Pancreas (tissue), 10 donors: ENCODE measurements around the gene SLC36A3. TPM values are rescaled to one million over a fixed set of nuclear protein-coding genes. Genes with fewer than 3 reads are reported as not detected.

Source experiments
- ATAC-seq, 4 donors: fragments of 200-7000 bp; cut with Tn5 transposase; one replicate each; pipeline versions ENCODE4 v1.8.0 to v1.9.1; 2020; ENCODE audit warnings: mild to moderate bottlenecking in 4 of 4, moderate library complexity in 4 of 4
- DNase-seq, 6 donors: peaks; one replicate each; pipeline ENCODE4 v3.0.0-alpha.2; 2020
- FAIRE-seq: peaks from 2 replicates; lab custom pipeline; 2012; peaks lifted over from hg19 to GRCh38; lab: Jason Lieb, UNC
- H3K27ac ChIP-seq, 4 donors: fragments of 200-600 bp; sonication (generic); 1 replicate in 3 of 4; 2 replicates in 1 of 4; pipeline versions ENCODE4 v1.5.0 to v1.8.0; 2020
- H3K27me3 ChIP-seq, 4 donors: fragments of 200-600 bp; one replicate each; pipeline ENCODE4 v1.8.0; 2021
- H3K36me3 ChIP-seq, 3 donors: fragments of 200-600 bp; sonication (generic) in 1 of 3; one replicate each; pipeline versions ENCODE4 v1.5.0 to v1.8.0; 2020 to 2021
- H3K4me1 ChIP-seq, 3 donors: fragments of 200-600 bp; one replicate each; pipeline ENCODE4 v1.8.0; 2021
- H3K4me3 ChIP-seq, 4 donors: fragments of 200-600 bp; sonication (generic) in 2 of 4; one replicate each; pipeline versions ENCODE4 v1.5.0 to v1.8.0; 2020 to 2021
- H3K9me3 ChIP-seq, 4 donors: fragments of 200-600 bp; one replicate each; pipeline ENCODE4 v1.8.0; 2021
- WGBS, 2 donors: extraction: QIAGEN DNeasy Blood & Tissue Kit; methylation state at CpG; one replicate each; pipeline ENCODE4 v1.1.7; 2013; 5-methylcytosine and 5-hydroxymethylcytosine counted together
- intact Hi-C, 3 donors: fragments of 100-400 bp; cut with DNase I; formaldehyde crosslinking; loops; one replicate each; pipeline versions ENCODE4 v1.11.1 to v1.14.2; 2022
- polyA plus RNA-seq, 2 donors: library from polyadenylated mRNA; stranded (reverse); fragments of 200-250 nt; gene quantifications; one replicate each; pipeline ENCODE4 v1.2.3, GENCODE V29; 2013
- total RNA-seq, 6 donors: library from RNA; stranded (reverse); fragmentation: NEBNext Ultra II Directional in 4 of 6; extraction: Animal tissue kit (Norgen Biotek cat#: 25700) in 4 of 6; gene quantifications; one replicate each; pipeline versions ENCODE4 v1.2.1 to v1.2.4, GENCODE V29; 2021 to 2023
- TF ChIP-seq, protein P1 (sequence below), 4 donors: fragments of 200-600 bp; sonication (generic) in 3 of 4; IDR thresholded peaks; one replicate each; pipeline versions ENCODE4 v1.5.0 to v1.8.0; 2021; ENCODE audit warnings: antibody characterized with exemption in 4 of 4
- donor health status: healthy with polysubstance abuse.
- donor health status: DM: no; HTN: no; CAD: no; lungs with moderate emphysema.
- donor health status: DM: no; HTN: no; CAD: no.
- donor health status: control.
- donor health status: control.
- donor health status: Bipolar disorder and iron deficiency.
- donor health status: DM: yes; HTN: yes; CAD: no.
- donor health status: DM: no; HTN: no; CAD: no.
- donor health status: DM: no; HTN: no; CAD: no.
- donor health status: DM: yes; HTN: yes; CAD: no.

The SLC36A3 gene
- total and polyA plus RNA-seq, 8 donors = not detected

DNA sequence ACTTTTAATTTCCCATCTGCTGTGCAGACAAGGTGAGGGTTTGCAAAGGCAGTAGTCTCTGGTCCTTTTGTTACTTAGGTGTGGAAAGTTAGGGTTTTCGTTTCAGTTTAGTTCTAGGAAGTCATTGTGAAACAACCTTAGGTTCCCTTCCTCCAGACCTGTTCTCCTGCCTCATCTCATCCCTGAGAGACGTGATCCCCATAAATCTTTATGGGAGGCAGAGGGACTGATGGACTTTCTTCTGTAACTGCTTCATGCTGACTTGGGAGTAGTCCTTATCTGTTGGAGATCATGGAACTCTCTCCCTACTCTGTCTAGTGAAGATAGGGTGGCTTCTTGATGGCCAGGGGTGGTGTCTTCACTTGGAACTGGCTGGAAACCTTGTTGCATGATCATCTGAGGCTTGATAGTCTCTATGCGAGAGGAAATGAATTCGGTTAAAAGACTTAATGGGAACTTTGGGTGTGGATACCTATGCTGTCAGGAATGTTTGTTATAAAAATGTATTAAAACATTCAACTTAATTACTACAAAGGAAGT, 57.8 kb downstream of the SLC36A3 start:
- TF ChIP-seq, protein P1, sequence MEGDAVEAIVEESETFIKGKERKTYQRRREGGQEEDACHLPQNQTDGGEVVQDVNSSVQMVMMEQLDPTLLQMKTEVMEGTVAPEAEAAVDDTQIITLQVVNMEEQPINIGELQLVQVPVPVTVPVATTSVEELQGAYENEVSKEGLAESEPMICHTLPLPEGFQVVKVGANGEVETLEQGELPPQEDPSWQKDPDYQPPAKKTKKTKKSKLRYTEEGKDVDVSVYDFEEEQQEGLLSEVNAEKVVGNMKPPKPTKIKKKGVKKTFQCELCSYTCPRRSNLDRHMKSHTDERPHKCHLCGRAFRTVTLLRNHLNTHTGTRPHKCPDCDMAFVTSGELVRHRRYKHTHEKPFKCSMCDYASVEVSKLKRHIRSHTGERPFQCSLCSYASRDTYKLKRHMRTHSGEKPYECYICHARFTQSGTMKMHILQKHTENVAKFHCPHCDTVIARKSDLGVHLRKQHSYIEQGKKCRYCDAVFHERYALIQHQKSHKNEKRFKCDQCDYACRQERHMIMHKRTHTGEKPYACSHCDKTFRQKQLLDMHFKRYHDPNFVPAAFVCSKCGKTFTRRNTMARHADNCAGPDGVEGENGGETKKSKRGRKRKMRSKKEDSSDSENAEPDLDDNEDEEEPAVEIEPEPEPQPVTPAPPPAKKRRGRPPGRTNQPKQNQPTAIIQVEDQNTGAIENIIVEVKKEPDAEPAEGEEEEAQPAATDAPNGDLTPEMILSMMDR (IDR thresholded peaks at IDR 0.05) = no peak

DNA sequence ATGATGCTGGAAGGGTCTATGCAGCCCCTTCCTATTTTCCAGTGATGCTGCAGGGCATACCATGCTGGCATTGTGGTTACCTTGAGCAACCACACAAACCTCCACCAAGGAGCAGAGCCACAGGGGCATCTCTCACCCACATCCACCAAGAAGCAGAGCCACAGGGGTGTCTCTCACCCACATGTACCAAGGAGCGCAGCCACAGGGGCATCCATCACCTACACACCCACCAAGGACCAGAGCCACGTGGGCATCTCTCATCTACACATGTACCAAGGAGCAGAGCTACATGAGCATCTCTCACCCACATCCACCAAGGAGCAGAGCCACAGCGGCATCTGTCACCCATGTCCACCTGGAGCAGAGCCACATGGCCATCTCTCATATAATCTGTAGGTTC, 59.4 kb downstream of the SLC36A3 start:
- no peak overlapping the region for H3K27ac ChIP-seq
- no peaks in the 10 kb centered on the region for H3K36me3 ChIP-seq
- H3K27me3 ChIP-seq = no peaks in the 10 kb centered on the region
- TF ChIP-seq, protein P1 (IDR thresholded peaks at IDR 0.05) = no peak
- no peak for FAIRE-seq
- intact Hi-C loops = loop anchor here in 1 of 3 donors (10.0 kb wide), 1 partner anchor 119 kb away; no protein-coding TSS in a partner anchor
- no peaks in the 10 kb centered on the region for H3K4me1 ChIP-seq
- no peak overlapping the region for H3K4me3 ChIP-seq
- ATAC-seq = no peak
- no peak for DNase-seq
- 79 to 93% methylated on average over 3 of the region's 3 CpGs for WGBS, 2 donors
- no peaks in the 10 kb centered on the region for H3K9me3 ChIP-seq

More for the DNA sequence above, 57.8 kb downstream of the SLC36A3 start:
- no peaks in the 10 kb centered on the region for H3K4me1 ChIP-seq
- H3K4me3 ChIP-seq = no peak overlapping the region
- no peak for DNase-seq
- intact Hi-C loops = loop anchor here in 1 of 3 donors (10.0 kb wide), 1 partner anchor 121 kb away; no protein-coding TSS in a partner anchor
- no peaks in the 10 kb centered on the region for H3K27me3 ChIP-seq
- no peak overlapping the region for H3K27ac ChIP-seq
- H3K9me3 ChIP-seq = no peaks in the 10 kb centered on the region
- no peak for FAIRE-seq
- 80 to 89% methylated on average over 4 of the region's 4 CpGs for WGBS, 2 donors
- no peak for ATAC-seq
- H3K36me3 ChIP-seq = no peaks in the 10 kb centered on the region

DNA sequence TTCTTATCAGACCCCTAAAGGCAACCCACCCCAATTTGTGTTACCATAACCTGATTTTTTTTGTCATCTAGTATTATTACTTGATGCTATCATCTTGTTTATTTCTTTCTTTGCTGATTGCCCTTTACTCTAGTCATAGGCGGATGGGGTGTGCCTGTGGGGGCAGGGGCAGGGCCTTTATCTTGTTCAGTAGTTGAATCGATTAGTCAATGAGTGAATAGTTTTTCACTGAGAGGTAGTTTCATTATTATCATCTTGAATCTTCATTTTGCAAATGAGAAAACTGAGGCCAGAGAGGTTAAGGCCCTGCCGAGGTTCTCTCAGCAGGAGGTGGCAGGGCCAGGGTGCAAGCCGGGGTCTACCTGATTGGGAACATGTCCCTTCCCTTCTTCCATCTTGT, 60.0 kb downstream of the SLC36A3 start:
- WGBS, 2 donors = 85 to 91% methylated on average over 4 of the region's 4 CpGs
- no peak for FAIRE-seq

DNA sequence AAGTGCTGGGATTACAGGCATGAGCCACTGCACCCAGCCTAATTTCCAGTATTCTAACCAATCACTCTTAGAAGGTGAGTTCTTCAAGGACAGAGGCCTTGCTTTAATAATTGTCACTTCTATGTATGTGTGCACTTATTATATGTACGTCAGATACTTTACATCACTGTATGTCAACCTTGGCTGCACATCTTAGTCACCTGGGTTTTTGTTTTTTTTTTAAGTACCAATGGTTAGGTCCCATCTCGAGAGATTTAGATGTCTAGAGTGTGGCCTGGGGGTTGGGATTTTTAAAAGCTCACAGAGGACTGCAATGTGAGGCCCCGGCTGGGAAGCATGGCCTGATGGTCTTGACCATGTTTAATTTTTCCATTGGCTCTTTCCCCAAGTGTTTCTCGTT, 60.4 kb downstream of the SLC36A3 start:
- intact Hi-C loops = loop anchor here in 1 of 3 donors (10.0 kb wide), 1 partner anchor 118 kb away; no protein-coding TSS in a partner anchor
- Histone ChIP-seq H3K9me3 (no peaks in the 10 kb centered on the region), H3K27me3 (no peaks in the 10 kb centered on the region), H3K27ac (no peak overlapping the region), H3K4me1 (no peaks in the 10 kb centered on the region), H3K4me3 (no peak overlapping the region), H3K36me3 (no peaks in the 10 kb centered on the region)
- DNase-seq (no peak), ATAC-seq (no peak), FAIRE-seq (no peak)
- TF ChIP-seq, protein P1 (IDR thresholded peaks at IDR 0.05) = no peak
- WGBS, 2 donors = 81 to 89% methylated on average over 4 of the region's 4 CpGs

More for the DNA sequence above, 60.0 kb downstream of the SLC36A3 start:
- ATAC-seq (no peak), DNase-seq (no peak)
- no peaks in the 10 kb centered on the region for H3K4me1 ChIP-seq
- H3K27ac ChIP-seq = no peak overlapping the region
- intact Hi-C loops = loop anchor here in 1 of 3 donors (10.0 kb wide), 1 partner anchor 119 kb away; no protein-coding TSS in a partner anchor
- TF ChIP-seq, protein P1 (IDR thresholded peaks at IDR 0.05) = no peak
- no peak overlapping the region for H3K4me3 ChIP-seq
- H3K9me3 ChIP-seq = no peaks in the 10 kb centered on the region
- H3K27me3 ChIP-seq = no peaks in the 10 kb centered on the region
- no peaks in the 10 kb centered on the region for H3K36me3 ChIP-seq
